Activated T-helper 17 cell treated with anti-CD3 and anti-CD28 coated beads, Interleukin-2, amount 50 U/mL, for 72 hours (primary cell): ENCODE data around the gene GDPD3. TPM values are rescaled to one million over a fixed set of nuclear protein-coding genes. Genes with fewer than 3 reads are reported as not detected.
"Not testable (repeated sequence)": the region's sequence is repeated elsewhere in the genome, so short reads cannot be mapped to it uniquely, and the experiment has no call there.

Source experiments
- ATAC-seq: fragments of 150-1000 bp; cut with Tn5 transposase; replicated peaks from 2 replicates; pipeline ENCODE4 v1.10.0; 2021; ENCODE audit warnings: mild to moderate bottlenecking, moderate library complexity
- H3K27ac Mint-ChIP-seq: one replicate; pipeline ENCODE4 v1.8.0; 2022; ENCODE audit warnings: mixed read lengths
- H3K27me3 Mint-ChIP-seq: one replicate; pipeline ENCODE4 v1.8.0; 2022; ENCODE audit warnings: mixed read lengths
- H3K36me3 Mint-ChIP-seq: one replicate; pipeline ENCODE4 v1.8.0; 2022; ENCODE audit warnings: low read depth, mild to moderate bottlenecking, mixed read lengths
- H3K4me1 Mint-ChIP-seq: one replicate; pipeline ENCODE4 v1.8.0; 2022; ENCODE audit warnings: mixed read lengths
- H3K4me3 Mint-ChIP-seq: one replicate; pipeline ENCODE4 v1.8.0; 2022; ENCODE audit warnings: mild to moderate bottlenecking, mixed read lengths
- H3K9me3 Mint-ChIP-seq: one replicate; pipeline ENCODE4 v1.8.0; 2022; ENCODE audit warnings: mixed read lengths
- total RNA-seq, 2 donors: library from RNA; stranded (reverse); gene quantifications; one replicate each; pipeline ENCODE4 v1.2.3, GENCODE V29; 2022

GDPD3 gene
- total RNA-seq, 2 donors from 2014 or later = 13.4 to 37.8 TPM

DNA sequence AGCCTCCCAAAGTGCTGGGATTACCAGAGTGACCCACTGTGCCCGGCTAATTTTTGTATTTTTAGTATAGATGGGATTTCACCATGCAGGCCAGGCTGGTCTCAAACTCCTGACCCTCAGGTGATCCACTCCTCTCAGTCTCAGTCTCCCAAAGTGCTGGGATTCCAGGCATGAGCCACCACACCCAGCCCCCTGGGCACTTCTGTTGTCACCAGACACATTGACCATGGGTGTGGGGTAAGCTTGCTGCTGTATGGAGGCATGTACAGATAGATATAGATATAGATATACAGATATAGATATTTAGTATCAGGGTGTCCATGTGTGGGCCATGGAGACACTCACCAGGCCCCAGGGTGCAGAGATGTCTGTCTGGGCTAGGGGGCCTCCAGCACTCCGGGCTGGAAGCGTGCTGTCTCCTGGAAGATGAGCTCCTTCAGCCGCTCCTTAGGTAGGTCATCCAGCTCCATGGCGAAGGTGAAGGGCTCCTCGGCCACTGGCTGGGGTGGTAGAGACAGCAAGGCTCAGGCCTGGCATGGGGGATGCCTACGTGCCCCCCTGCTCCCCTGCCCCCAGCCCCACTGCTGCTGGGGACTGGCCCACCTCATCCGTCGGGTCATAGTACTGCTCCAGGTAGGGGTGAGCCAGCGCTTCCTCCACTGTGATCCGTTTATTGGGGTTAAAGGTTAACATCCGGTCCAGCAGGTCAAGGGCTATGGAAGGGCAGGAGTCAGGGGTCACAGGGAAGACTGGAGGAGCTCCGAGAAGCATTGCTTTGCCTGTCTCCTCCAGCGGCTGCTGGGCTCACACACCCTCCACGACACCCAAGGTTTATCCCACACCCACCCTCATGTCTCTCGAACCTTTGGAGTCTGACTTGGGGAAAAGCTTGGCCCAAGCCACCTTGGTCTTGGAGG, 3.2 kb upstream of the GDPD3 start:
- Mint-ChIP-seq H3K4me3 (no peak overlapping the region), H3K4me1 (peaks cover 5% of the 10 kb centered on the region), H3K27ac (no peak overlapping the region), H3K27me3 (no peaks in the 10 kb centered on the region), H3K9me3 (no peaks in the 10 kb centered on the region), H3K36me3 (peaks cover 59% of the 10 kb centered on the region)
- no peak for ATAC-seq

- Mint-ChIP-seq H3K36me3 (peaks cover 61% of the 10 kb centered on the region), H3K4me3 (peak overlapping the region; percentile 33), H3K27me3 (no peaks in the 10 kb centered on the region), H3K27ac (peak overlapping the region; percentile 80), H3K4me1 (peaks cover 5% of the 10 kb centered on the region), H3K9me3 (no peaks in the 10 kb centered on the region)
- ATAC-seq = peak; percentile 37
Measured at GRCh38 chr16:30115238-30115637, 1.9 kb upstream of the GDPD3 start.

DNA sequence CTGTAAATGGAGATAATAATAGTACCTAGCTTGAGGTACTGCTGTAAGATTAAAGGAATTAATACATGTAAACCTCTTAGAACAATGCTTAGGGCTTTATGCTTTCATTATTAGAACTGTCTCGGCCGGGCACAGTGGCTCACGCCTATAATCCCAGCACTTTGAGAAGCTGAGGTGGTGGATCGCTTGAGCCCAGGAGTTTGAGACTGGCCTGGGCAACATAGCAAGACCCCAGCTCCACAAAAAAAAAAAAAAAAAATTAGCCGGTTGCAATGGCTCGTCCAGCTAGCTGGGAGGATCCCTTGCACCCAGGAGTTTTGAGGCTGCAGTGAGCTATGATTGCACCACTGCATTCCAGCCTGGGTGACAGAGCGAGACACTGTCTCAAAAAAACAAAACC, 1.5 kb upstream of the GDPD3 start:
- Mint-ChIP-seq H3K36me3 (peaks cover 57% of the 10 kb centered on the region), H3K27ac (peak overlapping the region; percentile 80), H3K4me3 (peak overlapping the region; percentile 33)
- H3K4me1 Mint-ChIP-seq, H3K27me3 Mint-ChIP-seq, ATAC-seq, H3K9me3 Mint-ChIP-seq: not testable (repeated sequence)

DNA sequence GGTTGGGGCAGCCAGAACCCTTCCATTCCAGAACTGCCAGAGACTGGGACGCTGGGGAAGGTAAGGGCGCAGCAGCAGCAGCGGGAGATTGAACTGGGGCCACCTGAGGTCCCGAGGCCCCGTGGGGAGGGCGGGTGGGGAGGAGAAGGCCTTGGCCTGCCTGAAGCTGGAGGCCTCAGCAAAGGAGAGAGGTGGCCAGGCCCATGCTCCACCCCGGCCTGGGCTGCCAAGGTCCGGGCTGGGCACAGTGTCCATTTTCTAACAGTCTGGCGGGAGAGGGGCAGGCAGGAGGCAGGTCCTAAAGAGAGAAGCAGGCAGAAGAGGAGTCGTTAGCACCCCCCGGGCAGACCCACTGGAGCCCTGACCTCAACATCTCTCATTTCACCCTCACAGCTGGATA, 1.1 kb upstream of the GDPD3 start:
- Mint-ChIP-seq H3K27me3 (no peaks in the 10 kb centered on the region), H3K9me3 (no peaks in the 10 kb centered on the region), H3K36me3 (peaks cover 53% of the 10 kb centered on the region), H3K27ac (peak overlapping the region; percentile 80), H3K4me1 (peaks cover 5% of the 10 kb centered on the region), H3K4me3 (peak overlapping the region; percentile 33)
- ATAC-seq = no peak

DNA sequence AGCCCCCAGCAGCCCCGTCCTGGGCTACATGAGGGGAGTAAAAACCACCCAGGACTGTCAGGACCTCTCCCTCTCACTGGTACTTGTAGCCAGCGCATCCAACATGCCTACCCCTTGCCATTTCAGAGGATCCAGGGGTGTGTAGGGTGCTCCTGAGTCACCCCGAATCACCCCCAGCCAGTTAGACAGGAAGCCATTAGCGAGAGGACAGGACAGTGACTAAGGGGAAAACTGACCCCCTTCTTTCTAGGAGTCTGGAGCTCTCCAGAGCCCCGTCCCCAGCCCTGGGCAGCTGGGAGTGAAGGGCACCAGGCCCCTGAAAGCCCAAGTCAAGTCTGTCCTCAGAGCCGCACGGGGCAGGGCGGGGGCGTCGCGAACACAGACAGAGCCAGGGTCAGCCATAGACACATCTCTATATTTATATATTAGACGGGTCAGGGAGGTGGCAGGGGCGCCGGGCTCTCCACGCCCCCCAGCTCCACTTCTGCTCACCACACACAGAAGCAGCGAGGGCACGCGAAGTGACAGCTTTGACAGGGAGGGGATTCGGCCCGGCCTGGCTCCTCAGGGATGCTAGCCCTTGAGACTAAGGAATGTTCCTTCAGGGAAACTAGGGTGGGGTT, 485 bp upstream of the GDPD3 start:
- peak; percentile 5 for ATAC-seq
- Mint-ChIP-seq H3K27ac (peak overlapping the region; percentile 80), H3K27me3 (no peaks in the 10 kb centered on the region), H3K4me3 (no peak overlapping the region), H3K9me3 (no peaks in the 10 kb centered on the region), H3K36me3 (peaks cover 49% of the 10 kb centered on the region), H3K4me1 (peaks cover 5% of the 10 kb centered on the region)

- Mint-ChIP-seq H3K4me1 (peaks cover 5% of the 10 kb centered on the region), H3K27ac (peak overlapping the region; percentile 63), H3K27me3 (no peaks in the 10 kb centered on the region), H3K4me3 (no peak overlapping the region), H3K9me3 (no peaks in the 10 kb centered on the region), H3K36me3 (peaks cover 47% of the 10 kb centered on the region)
- peak; percentile 80 for ATAC-seq
Measured at GRCh38 chr16:30112197-30113030, 923 bp downstream of the GDPD3 start.

DNA sequence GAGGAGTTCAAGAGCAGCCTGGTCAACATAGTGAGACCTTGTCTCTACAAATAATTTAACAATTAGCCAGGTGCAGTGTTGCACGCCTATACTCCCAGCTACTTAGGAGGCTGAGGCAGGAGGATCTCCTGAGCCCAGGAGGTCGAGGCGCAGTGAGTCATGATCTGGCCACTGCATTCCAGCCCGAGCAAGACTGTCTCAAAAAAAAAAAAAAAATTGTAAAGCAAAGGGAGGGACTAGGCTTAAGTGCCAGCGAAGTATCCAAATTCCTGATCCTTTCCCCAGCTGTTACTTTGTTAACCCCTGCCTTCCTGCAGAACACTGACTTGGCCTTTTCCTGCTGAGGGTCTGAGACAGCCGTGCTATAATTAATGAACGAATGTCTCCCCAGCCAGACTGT, 2.7 kb downstream of the GDPD3 start:
- no peak overlapping the region for H3K4me3 Mint-ChIP-seq
- H3K4me1 Mint-ChIP-seq = peaks cover 5% of the 10 kb centered on the region
- H3K27me3 Mint-ChIP-seq = no peaks in the 10 kb centered on the region
- H3K36me3 Mint-ChIP-seq = peaks cover 46% of the 10 kb centered on the region
- H3K27ac Mint-ChIP-seq = no peak overlapping the region
- ATAC-seq = no peak
- H3K9me3 Mint-ChIP-seq = no peaks in the 10 kb centered on the region

DNA sequence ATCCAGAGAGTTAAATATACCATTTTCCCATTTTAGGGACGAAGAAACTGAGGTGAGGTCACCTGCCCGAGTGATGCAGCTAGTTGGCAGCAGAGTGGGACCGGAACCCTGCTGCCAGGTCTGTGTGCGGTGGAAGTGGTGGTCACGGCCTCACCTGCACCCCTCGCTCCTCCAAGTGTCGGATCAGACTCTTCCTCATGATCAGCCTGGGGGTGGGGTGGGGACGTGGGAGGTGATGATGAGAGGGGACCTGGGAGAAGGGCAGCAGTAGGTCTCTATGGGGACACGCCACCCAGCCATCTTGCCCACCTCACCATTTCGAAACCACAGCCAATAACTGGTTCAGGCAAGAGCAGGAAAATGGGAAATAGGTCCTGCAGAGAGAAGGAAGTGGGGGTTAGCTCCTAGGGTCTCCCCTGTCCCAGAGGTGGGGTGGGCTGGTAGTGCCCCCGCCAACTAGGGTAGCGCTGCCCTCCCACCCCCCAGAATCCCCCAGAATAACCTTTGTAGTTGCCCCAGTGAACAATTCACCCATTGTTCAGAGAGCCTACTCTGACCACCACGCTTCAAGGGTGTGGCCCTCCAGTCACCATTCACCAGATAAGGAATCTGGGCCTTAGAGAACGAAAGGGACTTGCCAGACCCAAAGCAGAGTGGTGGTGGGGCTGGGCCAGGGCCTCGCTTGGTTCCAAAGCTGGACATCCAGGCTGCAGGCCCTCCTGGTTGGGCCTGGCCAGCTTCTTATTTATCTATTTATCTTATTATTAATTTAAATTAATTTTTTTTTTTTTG, 5.1 kb downstream of the GDPD3 start:
- Mint-ChIP-seq H3K36me3 (peaks cover 42% of the 10 kb centered on the region), H3K27me3 (no peaks in the 10 kb centered on the region), H3K4me3 (no peak overlapping the region), H3K9me3 (no peaks in the 10 kb centered on the region), H3K27ac (no peak overlapping the region), H3K4me1 (peaks cover 4% of the 10 kb centered on the region)
- no peak for ATAC-seq

GRCh38 chr16:30104492-30104891, 8.8 kb downstream of the GDPD3 start:
- no peak overlapping the region for H3K27ac Mint-ChIP-seq
- H3K4me3 Mint-ChIP-seq = no peak overlapping the region
- no peaks in the 10 kb centered on the region for H3K9me3 Mint-ChIP-seq
- no peaks in the 10 kb centered on the region for H3K4me1 Mint-ChIP-seq
- H3K27me3 Mint-ChIP-seq = no peaks in the 10 kb centered on the region
- H3K36me3 Mint-ChIP-seq = peaks cover 29% of the 10 kb centered on the region
- ATAC-seq = no peak

DNA sequence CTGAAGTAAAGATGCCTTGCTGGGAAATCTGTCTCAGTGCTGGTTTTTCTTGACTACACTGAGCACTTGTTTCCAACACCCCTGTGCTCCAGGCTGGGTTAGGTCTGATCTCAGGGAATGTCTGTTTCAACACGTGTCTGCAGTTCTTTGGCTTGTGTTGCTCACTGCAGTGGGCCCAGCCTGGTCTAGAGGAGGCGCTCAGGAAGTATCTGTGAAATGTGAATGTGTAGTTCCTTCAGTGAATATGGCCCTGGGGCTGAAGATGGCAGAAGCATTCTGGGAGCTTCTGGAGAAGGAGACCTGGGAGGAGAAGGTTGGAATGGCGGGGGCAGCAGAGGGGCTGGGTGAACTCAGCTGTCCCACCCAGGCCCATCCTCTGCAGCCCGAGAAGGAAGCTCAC, 9.2 kb downstream of the GDPD3 start:
- H3K4me1 Mint-ChIP-seq = no peaks in the 10 kb centered on the region
- no peak overlapping the region for H3K27ac Mint-ChIP-seq
- H3K27me3 Mint-ChIP-seq = no peaks in the 10 kb centered on the region
- H3K9me3 Mint-ChIP-seq = no peaks in the 10 kb centered on the region
- no peak for ATAC-seq
- H3K36me3 Mint-ChIP-seq = peaks cover 29% of the 10 kb centered on the region
- H3K4me3 Mint-ChIP-seq = no peak overlapping the region

GRCh38 chr16:30096862-30097563, 16.3 kb downstream of the GDPD3 start:
- no peak for ATAC-seq
- peaks cover 24% of the 10 kb centered on the region for H3K4me1 Mint-ChIP-seq
- H3K27me3 Mint-ChIP-seq = no peaks in the 10 kb centered on the region
- peaks cover 5% of the 10 kb centered on the region for H3K9me3 Mint-ChIP-seq
- peak overlapping the region; percentile 79 for H3K27ac Mint-ChIP-seq
- peak overlapping the region; percentile 80 for H3K4me3 Mint-ChIP-seq
- H3K36me3 Mint-ChIP-seq = peaks cover 37% of the 10 kb centered on the region

DNA sequence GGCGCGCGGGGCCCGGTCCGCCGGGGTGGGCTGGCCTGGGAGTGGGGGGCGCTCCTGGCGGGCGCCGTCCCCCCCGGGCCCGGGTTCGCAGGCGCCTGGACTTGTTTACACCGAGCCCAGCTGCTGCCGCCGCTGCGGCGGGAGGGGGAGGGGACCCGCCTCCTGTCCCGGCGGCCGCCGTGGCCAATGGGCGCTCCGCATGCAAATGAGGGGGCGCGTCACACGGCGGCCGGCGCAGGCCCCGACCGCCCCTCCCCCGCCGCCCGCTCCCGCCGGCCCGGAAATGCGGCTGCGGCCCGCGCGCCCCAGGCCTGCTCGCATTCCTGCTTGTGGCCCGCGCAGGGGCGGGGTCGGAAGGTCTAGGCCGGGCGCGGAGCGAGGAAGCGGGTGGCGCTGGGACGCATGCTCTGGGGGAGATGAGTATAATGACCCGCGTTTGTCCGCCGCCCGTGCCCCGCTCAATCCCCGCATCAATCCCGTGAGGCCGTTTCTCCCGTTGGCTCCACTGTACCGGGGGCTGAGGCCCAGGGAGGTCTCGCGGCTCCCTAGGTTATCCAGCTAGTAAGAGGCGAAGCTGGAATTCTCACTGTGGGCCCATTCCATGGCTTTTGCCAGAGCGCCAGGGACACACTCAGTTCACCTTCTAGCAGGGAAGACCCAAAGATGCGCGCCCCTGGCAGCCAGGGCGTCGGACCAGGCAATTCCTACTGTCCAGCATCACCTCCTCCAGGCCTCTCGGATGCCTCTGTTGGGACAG, 17.1 kb downstream of the GDPD3 start, which contains the start of gene YPEL3:
TSS of gene YPEL3 (minus strand) at position 109 of the 757 bp plus-strand sequence. CDS start 731 bp downstream, outside the sequence.
- ATAC-seq = peak; percentile 59
- peaks cover 37% of the 10 kb centered on the region for H3K36me3 Mint-ChIP-seq
- H3K4me1 Mint-ChIP-seq = peaks cover 24% of the 10 kb centered on the region
- peaks cover 5% of the 10 kb centered on the region for H3K9me3 Mint-ChIP-seq
- peak within 1 kb of the TSS; percentile 81 for H3K27ac Mint-ChIP-seq
- H3K4me3 Mint-ChIP-seq = peak within 1 kb of the TSS; percentile 95
- H3K27me3 Mint-ChIP-seq = no peaks in the 10 kb centered on the region
